Limb (tissue), 2 donors: ENCODE measurements around the gene DNASE2B.

Experiments
- DNase-seq, 2 donors: peaks; one replicate each; pipeline ENCODE4 v3.0.0-alpha.2; 2016; ENCODE audit errors: extremely low spot score in 2 of 2

The DNASE2B gene

DNA sequence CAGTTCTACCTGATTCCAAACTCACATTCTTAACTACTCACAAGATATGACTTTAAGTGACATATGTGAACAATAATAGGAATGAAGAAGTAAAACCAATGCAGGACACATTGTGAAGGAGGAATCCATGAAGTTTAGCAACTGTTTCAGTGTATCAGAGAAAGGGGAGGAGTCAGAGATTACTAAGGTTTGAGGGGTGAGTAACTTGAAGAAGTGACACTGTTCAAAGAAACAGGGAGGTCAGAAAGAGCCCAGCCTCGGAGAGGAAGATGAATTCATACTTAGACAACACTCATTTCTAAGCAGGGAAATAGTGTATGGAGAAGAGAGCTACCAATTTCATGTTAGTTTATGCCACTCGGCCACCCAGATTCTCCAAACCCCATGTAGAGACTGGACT, 52.6 kb downstream of the DNASE2B start:
- DNase-seq, result no peak

DNA sequence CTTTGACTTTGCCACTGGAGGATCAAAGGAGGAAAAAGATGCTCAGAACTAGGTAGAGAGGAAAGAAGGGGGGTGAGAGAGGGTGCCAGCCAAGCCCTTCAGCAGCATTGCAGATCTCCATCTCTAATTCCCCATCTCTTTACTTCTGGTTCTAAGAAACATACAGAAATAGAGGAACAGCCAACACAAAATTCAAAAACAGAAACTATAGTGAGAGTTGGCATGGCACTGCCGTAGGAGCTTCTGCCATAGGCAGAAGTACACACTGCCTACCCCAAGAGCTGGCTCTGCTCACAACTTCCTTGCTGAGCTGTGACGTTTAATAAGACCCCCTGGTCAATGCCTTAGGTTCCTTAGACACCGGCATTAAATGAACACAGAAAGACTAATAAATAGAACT, 54.2 kb downstream of the DNASE2B start:
- no peak for DNase-seq

DNA sequence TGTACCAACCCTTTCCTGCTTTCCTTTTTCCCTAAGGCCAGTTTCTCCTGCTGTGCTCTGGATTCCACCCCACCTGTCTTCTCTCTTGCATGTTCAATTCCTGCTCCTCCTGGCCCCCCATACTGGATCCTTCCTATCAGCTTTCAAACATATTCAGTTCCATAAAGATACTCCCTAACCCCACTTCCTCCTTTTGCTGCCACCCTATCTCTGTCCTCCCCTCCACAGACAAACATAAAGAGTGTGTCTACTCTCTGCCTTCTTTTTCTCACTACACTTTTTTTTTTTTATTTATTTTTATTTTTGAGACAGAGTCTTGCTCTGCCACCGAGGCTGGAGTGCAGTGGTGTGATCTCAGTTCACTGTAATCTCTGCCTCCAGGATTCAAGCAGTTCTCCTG, 63.8 kb downstream of the DNASE2B start:
- no peak for DNase-seq
